Measurements from ENCODE around the gene MST1.

MST1 gene

DNA sequence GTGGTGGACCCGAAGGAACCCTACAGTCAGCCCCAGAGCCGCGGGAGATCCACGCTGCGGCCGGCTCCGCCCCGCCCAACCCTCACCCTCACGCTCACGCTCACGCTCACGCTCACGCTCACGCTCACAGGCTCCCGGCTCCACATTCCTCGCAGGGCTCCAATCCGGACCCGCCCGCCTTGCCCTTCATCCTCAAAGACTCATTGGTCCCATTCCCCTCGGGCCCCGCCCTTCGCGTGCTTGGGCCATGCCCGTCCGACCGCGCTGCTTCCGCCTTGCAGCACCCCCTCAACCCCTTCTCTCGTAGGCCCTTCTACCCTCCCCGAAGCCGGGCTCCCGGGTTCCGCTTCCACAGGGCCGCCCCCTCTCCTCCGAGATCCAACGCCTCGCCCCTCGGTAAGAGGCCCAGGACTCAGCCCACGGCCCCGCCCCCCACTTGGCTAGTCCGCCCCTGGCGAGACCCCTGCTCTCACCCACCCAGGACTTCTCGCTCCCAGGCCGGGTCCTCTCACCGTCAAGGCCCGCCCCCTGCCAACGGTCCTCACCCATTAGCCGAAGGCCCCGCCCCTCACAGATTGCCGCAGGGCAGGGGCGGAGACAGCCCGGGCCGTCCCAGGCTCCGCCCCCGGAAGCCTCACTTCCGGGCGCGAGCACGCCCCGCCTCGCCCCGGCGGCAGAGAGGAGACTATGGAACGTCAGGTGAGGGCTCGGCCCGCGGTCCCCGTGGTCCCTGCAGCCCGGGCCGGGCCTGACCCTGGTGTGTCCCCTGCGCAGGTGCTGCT is 15.4 kb downstream of the MST1 start, which contains the start of gene APEH:
Gene APEH, plus strand, starts transcription at position 637 of the 782 bp plus-strand sequence. Its CDS starts 51 bp downstream, at position 688.
- no peak for DNase-seq

- DNase-seq: no peak
Measured at GRCh38 chr3:49673121-49673714, 16.1 kb downstream of the MST1 start.

DNA sequence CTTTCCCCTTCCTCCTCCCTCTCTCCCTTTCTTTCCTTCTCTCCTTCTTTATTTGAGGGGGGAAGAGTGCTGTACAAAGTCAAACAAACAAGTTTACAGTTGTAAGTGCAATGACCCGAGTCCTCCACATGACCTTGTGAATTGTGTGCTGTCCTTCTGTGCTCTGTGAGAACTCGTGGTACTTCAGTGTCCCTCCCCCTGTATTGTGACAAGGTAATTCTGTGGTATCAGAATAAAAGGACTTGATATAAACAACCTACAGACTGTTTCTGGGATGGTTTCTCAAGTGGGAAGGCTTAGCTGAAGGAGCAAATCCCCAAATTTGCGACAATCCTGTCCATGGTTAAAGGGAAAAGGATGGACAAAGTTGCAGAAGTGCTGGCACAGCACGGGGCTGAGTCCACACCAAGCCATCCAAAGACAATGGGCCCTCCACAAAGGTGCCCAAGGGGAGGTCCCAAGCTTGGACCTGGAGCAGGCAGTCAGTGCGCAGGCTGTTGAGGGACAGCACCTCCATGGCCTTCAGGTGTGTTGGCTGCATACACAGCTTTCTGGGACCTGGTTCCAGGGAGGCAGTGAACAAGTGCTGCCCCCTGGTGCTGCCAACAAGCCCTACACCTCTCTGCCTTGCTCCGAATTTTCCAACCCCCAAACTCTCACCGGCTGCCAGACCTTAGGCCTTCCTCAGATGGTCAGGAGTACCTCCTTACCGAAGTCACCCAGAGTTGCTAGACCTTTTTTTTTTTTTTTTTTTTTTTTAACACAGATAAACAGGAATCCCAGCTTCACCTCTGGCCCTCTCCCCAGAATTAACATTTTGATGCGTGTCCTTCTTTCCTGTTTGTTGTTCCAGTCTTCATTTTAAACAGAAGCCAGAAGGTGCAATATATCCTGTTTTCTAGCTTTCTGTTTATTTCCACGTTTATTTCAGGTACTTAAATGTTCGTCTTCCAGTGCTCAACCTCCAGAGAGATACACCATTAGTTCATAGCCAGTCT is 17.7 kb downstream of the MST1 start:
- no peak for DNase-seq

- no peak for DNase-seq
Measured at GRCh38 chr3:49670940-49671290, 18.4 kb downstream of the MST1 start.

GRCh38 chr3:49669352-49669751 is 19.9 kb downstream of the MST1 start:
- DNase-seq: no peak

GRCh38 chr3:49668861-49669260 is 20.4 kb downstream of the MST1 start:
- no peak for DNase-seq

DNA sequence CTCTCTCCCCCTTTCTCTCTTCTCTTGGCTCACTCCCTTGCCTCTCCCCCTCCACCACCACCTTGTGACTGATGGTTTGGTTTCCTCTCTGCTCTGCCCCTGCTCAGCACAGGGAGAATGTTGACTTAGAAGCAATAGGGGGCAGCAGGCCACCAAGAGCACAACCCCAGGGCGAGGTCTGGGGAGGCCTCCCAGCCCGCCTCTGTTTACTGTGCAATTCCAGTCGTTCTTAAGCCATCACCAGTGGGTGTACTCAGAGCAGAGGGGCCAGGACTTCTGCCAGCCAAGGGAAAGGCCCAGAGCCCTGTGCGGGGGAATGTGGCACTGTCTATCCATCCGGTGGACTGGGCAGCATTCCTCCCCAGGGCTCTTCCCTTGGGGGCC is 20.9 kb downstream of the MST1 start:
- DNase-seq: no peak

- no peak for DNase-seq
Measured at GRCh38 chr3:49667701-49668413, 21.4 kb downstream of the MST1 start.

DNA sequence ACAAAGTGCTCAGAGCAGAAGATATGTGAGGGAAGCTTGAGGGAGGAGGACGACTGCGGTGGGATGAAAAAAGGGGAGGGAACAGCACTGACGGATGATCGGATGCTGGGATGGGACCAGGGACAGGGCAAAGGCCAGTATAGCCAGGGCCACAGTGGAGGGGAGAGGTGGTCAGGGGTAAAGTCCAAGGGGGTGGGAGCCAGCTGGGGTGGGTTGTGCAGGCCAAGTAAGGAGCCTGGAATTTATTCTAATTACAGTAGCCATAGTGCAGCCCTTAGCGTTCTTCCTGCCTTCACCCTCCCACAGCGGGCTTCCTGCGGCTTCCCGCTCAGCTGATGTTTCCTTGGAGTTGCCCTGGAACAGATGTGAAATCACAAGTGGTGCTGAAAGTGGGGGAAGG is 22.7 kb downstream of the MST1 start:
- DNase-seq: no peak

DNA sequence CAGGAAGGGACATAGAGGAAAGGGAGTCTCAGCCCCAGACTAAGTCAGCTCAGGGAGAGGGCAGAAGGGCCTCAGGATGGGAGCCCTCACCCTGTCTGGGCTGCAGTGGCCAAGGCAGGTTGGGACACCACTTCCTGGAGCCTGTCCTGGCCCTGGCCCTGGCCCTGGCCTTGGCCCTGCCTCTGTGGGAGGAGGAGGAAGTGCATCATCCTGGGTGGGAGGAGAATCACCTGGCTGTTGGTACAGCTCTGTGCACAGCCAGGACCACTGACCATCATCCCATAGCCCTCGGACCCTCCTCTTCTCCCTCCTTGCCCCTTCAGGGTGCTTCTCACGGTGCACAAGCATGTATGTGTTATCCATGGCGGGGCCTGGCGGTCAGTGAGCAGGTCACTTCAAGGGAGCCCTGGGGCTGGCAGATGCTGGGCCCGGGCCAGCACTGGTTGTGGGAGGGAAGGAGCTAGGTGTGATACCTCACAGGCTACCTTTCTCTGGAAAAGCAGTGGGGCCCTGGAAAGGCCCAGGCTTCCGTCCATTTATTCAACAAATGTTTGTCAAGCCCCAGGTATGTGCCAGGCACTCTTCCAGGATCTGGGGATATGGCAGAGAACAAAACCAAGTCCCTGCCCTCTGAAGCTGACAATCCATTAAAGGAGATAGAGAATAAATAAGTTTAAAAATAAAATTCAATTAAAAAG is 23.3 kb downstream of the MST1 start:
- DNase-seq: no peak

DNA sequence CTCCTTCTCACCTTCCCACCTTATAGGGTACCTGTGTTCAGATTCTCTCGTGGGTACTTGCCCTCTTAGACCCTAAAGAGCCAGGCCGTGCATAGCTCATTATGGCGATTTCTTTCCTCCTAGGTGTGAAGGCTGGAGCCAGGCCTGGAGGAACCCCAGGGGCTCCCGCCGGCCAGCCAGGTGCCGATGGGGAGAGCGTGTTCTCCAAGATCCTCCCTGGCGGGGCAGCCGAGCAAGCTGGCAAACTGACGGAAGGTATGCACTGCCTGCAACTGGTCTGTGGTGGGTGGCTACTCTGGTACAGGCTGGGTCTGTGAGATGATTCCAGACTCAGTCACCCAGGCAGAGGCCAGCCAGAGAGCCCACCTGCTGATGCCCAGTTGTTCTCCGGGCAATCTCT is 25.0 kb downstream of the MST1 start:
- no peak for DNase-seq

GRCh38 chr3:49663831-49664230 is 25.4 kb downstream of the MST1 start:
- no peak for DNase-seq

DNA sequence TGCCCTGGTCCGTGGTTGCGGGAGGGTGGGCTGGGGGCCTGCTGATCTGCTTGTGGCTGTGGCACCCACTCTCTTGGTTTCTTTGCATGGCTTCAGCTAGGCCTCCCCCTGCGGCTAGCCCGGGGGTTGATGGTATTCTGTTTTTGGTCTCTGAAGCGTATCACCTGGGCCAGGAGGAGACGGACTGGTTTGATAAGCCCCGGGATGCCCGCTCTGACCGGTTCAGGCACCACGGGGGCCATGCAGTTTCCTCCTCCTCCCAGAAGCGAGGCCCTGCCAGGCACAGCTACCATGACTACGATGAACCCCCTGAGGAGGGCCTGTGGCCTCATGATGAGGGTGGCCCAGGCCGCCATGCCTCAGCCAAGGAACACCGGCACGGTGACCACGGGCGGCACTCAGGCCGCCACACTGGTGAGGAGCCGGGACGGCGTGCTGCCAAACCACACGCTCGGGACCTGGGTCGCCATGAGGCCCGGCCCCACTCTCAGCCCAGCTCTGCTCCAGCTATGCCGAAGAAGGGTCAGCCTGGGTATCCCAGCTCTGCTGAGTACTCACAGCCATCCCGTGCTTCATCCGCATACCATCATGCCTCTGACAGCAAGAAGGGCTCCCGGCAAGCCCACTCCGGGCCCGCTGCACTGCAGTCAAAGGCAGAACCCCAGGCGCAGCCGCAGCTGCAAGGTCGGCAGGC is 26.4 kb downstream of the MST1 start:
- DNase-seq: no peak

- DNase-seq: no peak
Measured at GRCh38 chr3:49662021-49662420, 27.3 kb downstream of the MST1 start.

DNA sequence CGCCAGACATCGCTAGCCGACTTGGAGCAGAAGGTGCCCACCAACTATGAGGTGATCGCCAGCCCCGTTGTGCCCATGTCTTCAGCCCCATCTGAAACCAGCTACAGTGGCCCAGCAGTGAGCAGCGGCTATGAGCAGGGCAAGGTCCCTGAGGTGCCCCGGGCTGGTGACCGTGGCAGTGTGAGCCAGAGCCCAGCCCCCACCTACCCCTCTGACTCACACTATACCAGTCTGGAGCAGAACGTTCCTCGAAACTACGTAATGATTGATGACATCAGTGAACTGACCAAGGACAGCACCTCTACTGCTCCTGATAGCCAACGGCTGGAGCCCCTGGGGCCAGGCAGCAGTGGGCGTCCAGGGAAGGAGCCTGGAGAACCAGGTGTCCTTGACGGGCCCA is 28.0 kb downstream of the MST1 start:
- DNase-seq: no peak

DNA sequence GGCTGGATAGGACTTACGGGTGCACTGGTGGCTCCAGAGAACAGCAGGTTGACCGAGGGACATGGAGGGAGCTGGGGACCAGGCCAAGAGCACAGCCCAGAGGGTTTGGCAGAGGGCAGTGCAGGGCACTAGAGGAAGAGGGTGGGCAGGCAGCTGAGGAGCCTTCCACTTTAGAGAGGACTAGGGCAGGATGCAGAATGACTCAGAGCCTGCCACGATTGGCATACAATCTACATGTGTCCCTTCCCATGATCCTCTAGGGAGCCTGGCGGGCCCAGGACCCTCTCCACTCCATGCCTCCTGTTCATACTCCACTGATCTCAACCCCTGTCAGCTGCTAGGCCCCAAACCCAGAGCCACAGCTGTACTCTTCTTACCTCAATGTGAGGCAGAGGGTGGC is 29.5 kb downstream of the MST1 start:
- no peak for DNase-seq

DNA sequence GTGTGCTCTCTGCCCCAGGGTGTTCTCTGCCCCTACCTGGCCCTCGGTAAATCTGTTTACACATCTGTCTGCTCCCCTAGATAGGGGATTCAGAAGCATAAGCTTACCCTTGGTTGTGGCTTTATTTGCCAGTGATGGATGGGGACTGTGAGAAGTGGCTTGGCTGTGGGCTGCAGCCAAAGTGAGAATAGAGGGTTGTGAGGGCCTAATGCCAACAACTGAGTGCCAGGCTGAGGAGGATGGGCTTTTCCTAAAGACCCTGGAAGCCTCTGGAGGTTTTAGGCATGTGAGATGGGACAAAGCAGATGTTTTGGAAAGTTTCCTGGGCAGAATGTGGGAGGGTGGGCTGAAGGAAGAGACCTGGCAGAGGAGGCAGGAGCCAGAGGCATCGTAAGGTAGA is 30.6 kb downstream of the MST1 start:
- DNase-seq: no peak

GRCh38 chr3:49657208-49657915 is 31.9 kb downstream of the MST1 start:
- DNase-seq: no peak

DNA sequence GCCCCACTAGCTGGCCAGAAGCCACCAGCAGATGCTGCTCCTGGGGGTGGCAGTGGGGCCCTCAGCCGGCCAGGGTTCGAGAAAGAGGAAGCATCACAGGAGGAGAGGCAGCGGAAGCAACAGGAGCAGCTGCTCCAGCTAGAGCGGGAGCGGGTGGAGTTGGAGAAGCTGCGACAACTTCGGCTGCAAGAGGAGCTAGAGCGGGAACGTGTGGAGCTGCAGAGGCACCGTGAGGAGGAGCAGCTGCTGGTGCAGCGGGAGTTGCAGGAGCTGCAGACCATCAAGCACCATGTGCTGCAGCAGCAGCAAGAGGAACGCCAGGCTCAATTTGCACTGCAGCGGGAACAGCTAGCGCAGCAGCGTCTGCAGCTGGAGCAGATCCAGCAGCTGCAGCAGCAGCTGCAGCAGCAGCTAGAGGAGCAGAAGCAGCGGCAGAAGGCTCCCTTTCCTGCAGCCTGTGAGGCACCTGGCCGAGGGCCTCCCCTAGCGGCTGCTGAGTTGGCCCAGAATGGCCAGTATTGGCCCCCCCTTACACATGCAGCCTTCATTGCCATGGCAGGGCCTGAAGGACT is 32.6 kb downstream of the MST1 start:
- peak; percentile 22 for DNase-seq

- DNase-seq: no peak
Measured at GRCh38 chr3:49655731-49656285, 33.5 kb downstream of the MST1 start.

Measured in NCI-H2171 treated with DMSO at 0.1 percent for 48 hours (cell line).